HL-60 (cell line): ENCODE data around the gene SP110.

Experiments used
- DNase-seq, 2 experiments: peaks; one replicate each; pipeline ENCODE4 v3.0.0-alpha.2; 2010 to 2020; ENCODE audit warnings: low read depth in 1 of 2, low spot score in 1 of 2
- H3K27ac ChIP-seq: fragments of 250-450 bp; sonication (Bioruptor Pico); replicated peaks from 2 replicates; pipeline ENCODE4 v1.5.1; 2020; ENCODE audit warnings: mild to moderate bottlenecking, moderate library complexity
- H3K27me3 ChIP-seq: fragments of 250-450 bp; sonication (Bioruptor Pico); 2 replicates; pipeline ENCODE4 v1.5.1; 2021; ENCODE audit warnings: mild to moderate bottlenecking, moderate library complexity; ENCODE audit not compliant: insufficient read depth, poor library complexity, severe bottlenecking
- H3K4me3 ChIP-seq: replicated peaks from 2 replicates; pipeline ENCODE4 v1.5.1; 2011; ENCODE audit warnings: mild to moderate bottlenecking, control low read depth, low read length; ENCODE audit not compliant: insufficient read depth
- CTCF ChIP-seq: IDR thresholded peaks from one replicate; pipeline ENCODE4 v1.5.1; 2011; ENCODE audit warnings: low read length, control low read depth, inconsistent platforms; ENCODE audit not compliant: insufficient read depth
- GABPA ChIP-seq: IDR thresholded peaks from 2 replicates; pipeline ENCODE4 v1.6.1; 2012; ENCODE audit warnings: low read depth
- POLR2AphosphoS5 ChIP-seq: IDR thresholded peaks from 2 replicates; pipeline ENCODE4 v1.6.1; 2012; ENCODE audit warnings: low read depth
- REST ChIP-seq: IDR thresholded peaks from 2 replicates; pipeline ENCODE4 v1.6.1; 2012; ENCODE audit warnings: low read depth; ENCODE audit not compliant: insufficient replicate concordance
- SPI1 ChIP-seq: IDR thresholded peaks from 2 replicates; pipeline ENCODE4 v1.6.1; 2012; ENCODE audit warnings: low read depth, mild to moderate bottlenecking, borderline replicate concordance

SP110 gene

GRCh38 chr2:230231251-230231650 is 11.5 kb upstream of the SP110 start:
- TF ChIP-seq POLR2AphosphoS5: no peak
- no peak for TF ChIP-seq GABPA
- no peak for TF ChIP-seq CTCF
- no peak for TF ChIP-seq SPI1
- no peak for TF ChIP-seq REST
- no peak for DNase-seq
- Histone ChIP-seq H3K27ac (no peak overlapping the region), H3K27me3 (no peaks in the 10 kb centered on the region), H3K4me3 (no peak overlapping the region)

DNA sequence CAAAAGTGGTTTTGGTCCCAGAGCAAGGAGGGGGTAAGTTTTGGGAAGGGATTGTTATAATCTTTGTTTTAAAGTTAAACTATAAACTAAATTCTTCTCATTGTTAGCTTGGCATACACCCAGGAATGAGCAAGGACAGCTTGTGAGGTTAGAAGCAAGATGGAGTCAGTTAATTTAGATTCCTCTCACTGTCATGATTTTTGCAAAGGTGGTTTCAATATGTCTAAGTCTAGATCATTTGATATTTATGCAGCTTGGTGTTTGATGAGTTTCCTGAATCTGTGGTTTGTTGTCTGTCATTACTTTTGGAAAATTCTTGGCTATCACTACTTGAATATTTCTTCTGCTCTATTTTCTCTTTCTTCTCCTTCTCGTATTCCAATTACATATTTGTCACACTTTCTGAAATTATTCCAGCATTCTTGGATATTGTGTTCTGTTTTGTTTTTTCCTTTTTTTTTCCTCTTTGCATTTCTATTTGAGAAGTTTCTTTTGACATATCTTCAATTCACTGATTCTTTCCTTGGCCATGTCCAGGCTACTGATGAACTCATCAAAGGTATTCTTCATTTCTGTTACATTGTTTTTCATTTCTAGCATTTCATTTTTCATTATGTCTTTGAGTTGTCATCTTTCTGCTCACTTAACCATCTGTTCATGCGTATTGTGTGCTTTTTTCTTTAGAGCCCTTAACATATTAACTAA is 10.9 kb upstream of the SP110 start:
- H3K27ac ChIP-seq: 0 out of 2 replicates have a peak overlapping the region, but pooled peaks have one; percentile 3

More for the DNA sequence above, 10.9 kb upstream of the SP110 start:
- TF ChIP-seq GABPA (no peak), CTCF (no peak), POLR2AphosphoS5 (no peak), SPI1 (no peak), REST (no peak)
- Histone ChIP-seq H3K4me3 (no peak overlapping the region), H3K27me3 (no peaks in the 10 kb centered on the region)
- DNase-seq: no peak
